OCI-LY1 (cell line): ENCODE measurements around the gene TMA7B.

Experiments used
- H2AFZ ChIP-seq: fragments of 200-600 bp; sonication (generic), shearing (Covaris generic); 2 replicates; pipeline ENCODE4 v1.6.0; 2014; ENCODE audit warnings: antibody characterized with exemption, mild to moderate bottlenecking, low read length
- H3F3A ChIP-seq: fragments of 200-600 bp; sonication (generic), shearing (Covaris generic); 2 replicates; pipeline ENCODE4 v1.6.0; 2014; ENCODE audit warnings: mild to moderate bottlenecking, antibody characterized with exemption, low read length, moderate library complexity; ENCODE audit not compliant: insufficient read depth
- H3K27ac ChIP-seq: fragments of 200-600 bp; sonication (generic); 2 replicates; pipeline ENCODE4 v1.5.1; 2014; ENCODE audit warnings: low read length, mixed run types, mild to moderate bottlenecking, low read depth; ENCODE audit not compliant: poor library complexity, severe bottlenecking
- H3K27me3 ChIP-seq: fragments of 200-600 bp; sonication (generic); 2 replicates; pipeline ENCODE4 v1.6.0; 2014; ENCODE audit warnings: antibody characterized with exemption, mild to moderate bottlenecking, low read length, moderate library complexity; ENCODE audit not compliant: insufficient read depth
- H3K36me3 ChIP-seq: fragments of 200-600 bp; sonication (generic); 2 replicates; pipeline ENCODE4 v1.6.1; 2014; ENCODE audit warnings: mild to moderate bottlenecking, antibody characterized with exemption, low read length, moderate library complexity, mixed read lengths; ENCODE audit not compliant: insufficient read depth
- H3K4me1 ChIP-seq: fragments of 200-600 bp; sonication (generic); 2 replicates; pipeline ENCODE4 v1.5.1; 2014; ENCODE audit warnings: mild to moderate bottlenecking, low read length, moderate library complexity; ENCODE audit not compliant: insufficient read depth, severe bottlenecking
- H3K4me2 ChIP-seq: fragments of 200-600 bp; sonication (generic), shearing (Covaris generic); 2 replicates; pipeline ENCODE4 v1.6.1; 2014; ENCODE audit warnings: low read length
- H3K4me3 ChIP-seq: fragments of 200-600 bp; sonication (generic); 2 replicates; pipeline ENCODE4 v1.5.1; 2014; ENCODE audit warnings: low read length, low read depth, mild to moderate bottlenecking, mixed read lengths; ENCODE audit not compliant: poor library complexity, severe bottlenecking
- H3K79me2 ChIP-seq: fragments of 200-600 bp; shearing (Covaris generic); 2 replicates; pipeline ENCODE4 v1.6.1; 2016; ENCODE audit warnings: mixed run types, low read length, mixed read lengths; ENCODE audit not compliant: insufficient read depth
- H3K9ac ChIP-seq: fragments of 200-600 bp; sonication (generic), shearing (Covaris generic); 2 replicates; pipeline ENCODE4 v1.6.1; 2014; ENCODE audit warnings: mild to moderate bottlenecking, low read length, mixed read lengths
- H3K9me2 ChIP-seq: fragments of 200-600 bp; sonication (generic), shearing (Covaris generic); 2 replicates; pipeline ENCODE4 v1.6.1; 2014; ENCODE audit warnings: low read depth, mild to moderate bottlenecking, low read length, mixed read lengths
- H3K9me3 ChIP-seq: fragments of 200-600 bp; shearing (Covaris generic); 2 replicates; pipeline ENCODE4 v1.6.1; 2014; ENCODE audit warnings: low read length, mixed read lengths
- H4K20me1 ChIP-seq: fragments of 200-600 bp; sonication (generic), shearing (Covaris generic); 2 replicates; pipeline ENCODE4 v1.6.0; 2016; ENCODE audit warnings: mild to moderate bottlenecking, low read length; ENCODE audit not compliant: insufficient read depth
- EZH2 ChIP-seq: fragments of 200-600 bp; sonication (generic), shearing (Covaris generic); IDR thresholded peaks from 2 replicates; pipeline ENCODE4 v1.8.0; 2017; ENCODE audit warnings: borderline replicate concordance, mixed run types, mild to moderate bottlenecking, antibody characterized with exemption, low read length, moderate library complexity, mixed read lengths
- TF ChIP-seq, protein P1 (sequence below): fragments of 200-600 bp; sonication (generic), shearing (Covaris generic); IDR thresholded peaks from 2 replicates; pipeline ENCODE4 v1.5.1; 2017; ENCODE audit warnings: mild to moderate bottlenecking, antibody characterized with exemption, low read length, moderate library complexity, mixed read lengths

The TMA7B gene

DNA sequence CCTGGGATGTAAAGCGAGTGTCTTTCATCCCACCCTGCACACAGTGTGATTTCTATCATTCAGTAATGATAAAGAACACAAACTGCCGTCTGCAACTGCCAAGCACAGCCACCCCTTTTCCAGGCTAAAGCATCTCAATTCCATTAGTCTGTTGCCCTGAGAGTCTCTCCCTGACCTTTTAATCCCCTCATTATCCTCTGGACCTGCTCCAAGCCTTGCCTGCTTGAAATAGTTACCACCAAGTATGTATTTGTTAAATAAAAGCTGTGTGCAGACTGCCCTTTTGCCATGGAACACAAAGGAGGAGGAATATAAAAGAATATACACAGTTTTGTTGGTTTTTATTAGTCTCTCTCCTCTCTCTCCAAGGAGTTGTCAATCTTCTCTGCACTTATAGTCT is 46.3 kb upstream of the TMA7B start:
- Histone ChIP-seq H3K9me3 (no peaks in the 10 kb centered on the region), H3K27ac (no peak overlapping the region), H4K20me1 (no peaks in the 10 kb centered on the region), H3K4me3 (no peak overlapping the region), H3K4me1 (no peaks in the 10 kb centered on the region), H3K27me3 (no peaks in the 10 kb centered on the region), H3K9ac (no peak overlapping the region), H3K4me2 (no peak overlapping the region), H3K36me3 (no peaks in the 10 kb centered on the region), H3F3A (no peaks in the 10 kb centered on the region), H3K9me2 (no peaks in the 10 kb centered on the region), H2AFZ (no peak overlapping the region), H3K79me2 (no peaks in the 10 kb centered on the region)
- TF ChIP-seq, protein P1, sequence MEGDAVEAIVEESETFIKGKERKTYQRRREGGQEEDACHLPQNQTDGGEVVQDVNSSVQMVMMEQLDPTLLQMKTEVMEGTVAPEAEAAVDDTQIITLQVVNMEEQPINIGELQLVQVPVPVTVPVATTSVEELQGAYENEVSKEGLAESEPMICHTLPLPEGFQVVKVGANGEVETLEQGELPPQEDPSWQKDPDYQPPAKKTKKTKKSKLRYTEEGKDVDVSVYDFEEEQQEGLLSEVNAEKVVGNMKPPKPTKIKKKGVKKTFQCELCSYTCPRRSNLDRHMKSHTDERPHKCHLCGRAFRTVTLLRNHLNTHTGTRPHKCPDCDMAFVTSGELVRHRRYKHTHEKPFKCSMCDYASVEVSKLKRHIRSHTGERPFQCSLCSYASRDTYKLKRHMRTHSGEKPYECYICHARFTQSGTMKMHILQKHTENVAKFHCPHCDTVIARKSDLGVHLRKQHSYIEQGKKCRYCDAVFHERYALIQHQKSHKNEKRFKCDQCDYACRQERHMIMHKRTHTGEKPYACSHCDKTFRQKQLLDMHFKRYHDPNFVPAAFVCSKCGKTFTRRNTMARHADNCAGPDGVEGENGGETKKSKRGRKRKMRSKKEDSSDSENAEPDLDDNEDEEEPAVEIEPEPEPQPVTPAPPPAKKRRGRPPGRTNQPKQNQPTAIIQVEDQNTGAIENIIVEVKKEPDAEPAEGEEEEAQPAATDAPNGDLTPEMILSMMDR, result no peak
- TF ChIP-seq EZH2, result no peak

DNA sequence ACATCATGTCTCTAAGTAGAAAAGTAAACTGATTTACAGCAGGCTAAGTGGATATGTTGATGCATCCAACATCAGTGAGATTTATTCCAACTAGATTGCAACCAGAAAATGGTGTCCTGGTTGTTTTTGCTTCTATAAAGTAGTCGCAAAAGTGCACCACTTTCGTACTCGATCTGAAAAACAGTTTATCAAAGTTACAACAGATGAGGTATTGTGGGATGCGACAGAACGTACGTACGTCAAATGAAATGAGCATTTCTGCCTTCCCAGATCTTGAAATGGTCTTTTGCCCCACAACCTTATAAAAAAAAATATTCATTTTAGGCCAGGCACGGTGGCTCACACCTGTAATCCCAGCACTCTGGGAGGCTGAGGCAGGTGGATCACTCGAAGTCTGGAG is 45.6 kb upstream of the TMA7B start:
- no peaks in the 10 kb centered on the region for H3K36me3 ChIP-seq
- H2AFZ ChIP-seq, result no peak overlapping the region
- no peak overlapping the region for H3K4me3 ChIP-seq
- no peak for TF ChIP-seq EZH2
- TF ChIP-seq, protein P1, result no peak
- H3K9me3 ChIP-seq, result no peaks in the 10 kb centered on the region
- H3K4me2 ChIP-seq, result no peak overlapping the region
- H3K9ac ChIP-seq, result no peak overlapping the region
- H3K79me2 ChIP-seq, result no peaks in the 10 kb centered on the region
- no peaks in the 10 kb centered on the region for H3F3A ChIP-seq
- no peaks in the 10 kb centered on the region for H3K27me3 ChIP-seq
- no peaks in the 10 kb centered on the region for H3K9me2 ChIP-seq
- H4K20me1 ChIP-seq, result no peaks in the 10 kb centered on the region
- H3K4me1 ChIP-seq, result no peaks in the 10 kb centered on the region
- no peak overlapping the region for H3K27ac ChIP-seq

DNA sequence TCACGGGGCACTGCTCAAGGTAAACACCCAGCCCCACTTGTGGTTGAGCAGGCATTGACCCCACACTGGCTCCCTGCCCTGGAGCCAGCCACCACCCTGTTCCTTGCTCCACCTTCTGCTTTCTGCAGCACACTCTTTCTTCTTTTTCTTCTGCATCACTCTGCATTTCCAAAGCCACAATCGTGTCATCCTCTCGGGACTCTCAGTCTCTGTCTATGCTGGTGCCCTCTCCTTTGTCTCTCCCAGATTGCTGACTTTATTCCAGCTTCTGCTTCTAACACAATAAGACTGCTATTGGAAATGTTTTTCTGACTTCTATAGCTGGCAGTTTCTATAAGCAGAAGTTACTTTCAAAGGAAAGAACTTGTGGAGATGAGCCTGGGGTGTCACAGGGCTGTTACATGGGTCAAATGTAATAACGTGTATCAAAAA is 44.9 kb upstream of the TMA7B start:
- Histone ChIP-seq H3K4me2 (no peak overlapping the region), H3K9ac (no peak overlapping the region), H3K27me3 (no peaks in the 10 kb centered on the region), H3K79me2 (no peaks in the 10 kb centered on the region), H3K36me3 (no peaks in the 10 kb centered on the region), H3K9me2 (no peaks in the 10 kb centered on the region), H3K4me3 (no peak overlapping the region), H3K9me3 (no peaks in the 10 kb centered on the region), H4K20me1 (no peaks in the 10 kb centered on the region), H3K27ac (no peak overlapping the region), H3K4me1 (no peaks in the 10 kb centered on the region), H3F3A (no peaks in the 10 kb centered on the region), H2AFZ (no peak overlapping the region)
- TF ChIP-seq, protein P1, result no peak
- no peak for TF ChIP-seq EZH2
